Cardiac fibroblast (primary cell): ENCODE results near the gene PUS7.
"Not testable (repeated sequence)": the region's sequence is repeated elsewhere in the genome, so short reads cannot be mapped to it uniquely, and the experiment has no call there.

ENCODE experiments used
- DNase-seq, 2 donors: peaks; one replicate each; pipeline versions ENCODE4 v3.0.0 to v3.0.0-alpha.2; 2010; ENCODE audit warnings: low read depth in 2 of 2
- H3K4me3 ChIP-seq, 2 donors: replicated peaks in 1 of 2; 1 replicate in 1 of 2; 2 replicates in 1 of 2; pipeline ENCODE4 v1.5.1; 2011; ENCODE audit warnings: low read depth in 2 of 2, low read length in 2 of 2, mild to moderate bottlenecking in 2 of 2, moderate library complexity in 1 of 2
- CTCF ChIP-seq: IDR thresholded peaks from one replicate; pipeline ENCODE4 v1.5.1; 2011; ENCODE audit warnings: low read depth, mild to moderate bottlenecking, low read length, inconsistent platforms

PUS7 gene

GRCh38 chr7:105461518-105461917, 60.6 kb downstream of the PUS7 start:
- H3K4me3 ChIP-seq = no peak overlapping the region
- DNase-seq = peak in 1 of 2 donors; percentile 14
- TF ChIP-seq CTCF = no peak

GRCh38 chr7:105457619-105458225, 64.3 kb downstream of the PUS7 start:
- TF ChIP-seq CTCF = no peak
- H3K4me3 ChIP-seq = no peak overlapping the region
- DNase-seq = no peak

GRCh38 chr7:105454921-105455320, 67.2 kb downstream of the PUS7 start:
- DNase-seq = peak in 1 of 2 donors; percentile 3
- TF ChIP-seq CTCF = no peak
- H3K4me3 ChIP-seq = no peak overlapping the region

- peak; percentile 47 to 67 for DNase-seq
- no peak for TF ChIP-seq CTCF
Measured at GRCh38 chr7:105454095-105454747, 67.8 kb downstream of the PUS7 start.

GRCh38 chr7:105452085-105452484, 70.0 kb downstream of the PUS7 start:
- TF ChIP-seq CTCF = no peak
- DNase-seq = no peak
- no peak overlapping the region for H3K4me3 ChIP-seq

More at GRCh38 chr7:105454095-105454747, 67.8 kb downstream of the PUS7 start:
- no peak overlapping the region for H3K4me3 ChIP-seq

GRCh38 chr7:105450870-105451269, 71.2 kb downstream of the PUS7 start:
- DNase-seq, H3K4me3 ChIP-seq: not testable (repeated sequence)

GRCh38 chr7:105450177-105450861, 71.8 kb downstream of the PUS7 start:
- TF ChIP-seq CTCF = no peak
- H3K4me3 ChIP-seq = no peak overlapping the region
- DNase-seq = peak in 1 of 2 donors; percentile 13
